GM18861 (cell line): ENCODE measurements around the gene E2F1.
"Not testable (repeated sequence)": the region's sequence is repeated elsewhere in the genome, so short reads cannot be mapped to it uniquely, and the experiment has no call there.

Experiments used
- ATAC-seq: cut with Tn5 transposase; IDR thresholded peaks from one replicate; pipeline ENCODE4 v1.9.1; 2021; ENCODE audit not compliant: unreplicated experiment

E2F1 gene

DNA sequence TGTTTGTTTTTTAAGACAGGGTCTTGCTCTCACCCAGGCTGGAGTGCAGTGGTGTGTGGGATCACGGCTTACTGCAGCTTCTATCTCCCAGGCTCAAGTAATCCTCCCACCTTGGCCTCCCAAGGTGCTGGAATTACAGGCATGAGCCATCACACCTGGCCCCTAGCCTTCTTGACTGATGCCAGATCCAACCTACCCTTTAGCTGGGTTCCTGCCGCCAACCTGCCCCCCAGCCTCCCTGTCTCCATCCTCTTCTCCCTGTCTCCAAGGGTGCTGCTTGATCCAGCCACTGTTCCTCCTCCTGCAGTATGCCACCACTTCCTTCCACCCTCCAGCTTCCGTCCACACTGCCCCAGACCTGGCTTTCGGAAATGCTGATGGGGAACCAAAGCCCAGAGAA lies 27.3 kb downstream of the E2F1 start:
- ATAC-seq = no peak

DNA sequence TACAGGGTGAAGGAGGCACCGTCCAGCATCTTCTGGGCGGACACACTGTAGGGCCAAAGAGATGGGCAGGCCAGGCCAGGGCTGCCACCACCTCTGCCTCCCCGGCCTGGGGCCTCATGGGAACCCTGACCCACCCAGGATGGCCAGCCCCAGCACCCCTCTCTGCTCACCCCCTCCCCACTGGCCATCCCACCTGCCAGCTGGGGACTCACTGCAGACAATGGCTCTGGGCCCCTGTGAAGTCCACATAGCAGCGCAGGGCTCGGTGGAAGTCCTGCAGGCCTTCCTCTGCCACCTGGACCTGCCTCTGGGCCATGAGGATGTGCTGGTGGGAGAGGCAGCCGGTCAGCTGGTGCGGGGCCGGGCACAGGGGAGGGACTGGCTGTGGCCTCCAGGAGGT lies 27.7 kb downstream of the E2F1 start:
- no peak for ATAC-seq

DNA sequence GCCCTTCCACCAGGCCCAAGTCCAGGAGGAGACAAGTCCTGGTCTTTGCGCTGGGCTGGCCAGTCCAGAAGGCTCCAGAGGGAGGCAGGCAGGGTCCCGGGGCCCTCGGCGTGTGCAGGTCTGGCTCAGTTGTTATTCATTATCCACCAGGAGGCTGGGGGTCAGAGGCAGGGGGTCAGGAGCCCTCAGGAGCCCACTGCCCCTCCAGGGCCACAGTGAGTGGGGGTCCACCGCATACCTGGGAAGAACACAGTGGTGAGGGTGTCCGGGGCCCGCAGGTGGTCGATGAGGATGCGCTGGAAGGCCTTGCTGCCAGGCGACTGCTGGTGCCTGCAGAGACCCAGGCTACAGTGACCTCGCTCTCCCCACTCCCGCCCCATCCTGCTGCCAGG lies 28.5 kb downstream of the E2F1 start:
- no peak for ATAC-seq

DNA sequence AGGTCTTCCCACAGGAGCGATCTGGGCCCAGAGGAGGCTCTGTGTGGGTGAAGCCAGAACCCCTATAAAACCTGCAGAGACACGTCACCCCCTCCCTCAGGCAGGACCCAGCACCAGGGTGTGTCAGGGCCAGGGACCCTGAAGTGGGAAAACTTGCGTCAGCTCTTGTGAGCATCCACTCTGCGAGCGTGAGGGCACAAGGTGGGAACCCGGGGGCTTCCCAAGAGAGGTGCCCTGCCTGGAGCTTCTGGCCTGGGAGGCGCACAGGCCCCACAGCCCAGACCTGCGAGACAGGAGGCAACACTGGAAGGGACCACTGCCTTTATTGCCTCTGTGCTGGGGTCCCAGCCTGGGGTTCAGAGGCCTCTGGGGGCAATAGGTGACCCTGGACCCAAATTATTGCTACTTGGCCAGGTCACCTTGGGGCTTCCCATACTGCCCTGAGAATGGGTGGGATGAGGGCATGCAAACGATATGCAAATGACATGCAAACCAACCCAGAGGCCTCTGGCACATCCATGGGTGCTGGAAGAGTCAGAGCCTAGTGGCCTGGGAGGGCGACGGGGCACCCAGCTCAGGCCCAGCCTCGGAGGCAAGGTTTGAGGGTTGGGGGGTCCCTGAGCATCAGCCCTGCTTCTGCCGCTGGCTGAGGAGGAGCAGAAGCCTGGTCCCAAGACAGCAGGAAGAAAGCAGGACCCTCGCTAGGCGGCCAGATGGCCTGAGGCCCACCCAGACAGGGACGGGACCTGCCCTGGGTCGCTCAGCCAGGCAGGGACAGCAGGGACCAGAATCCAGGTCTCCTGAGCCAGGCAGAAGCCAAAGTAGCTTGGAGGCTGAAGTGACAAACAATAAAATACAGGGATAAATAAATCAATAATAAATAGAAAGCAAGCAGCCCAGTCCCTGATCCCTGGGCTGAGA lies 29.1 kb downstream of the E2F1 start:
- ATAC-seq = no peak

- ATAC-seq = no peak
Measured at GRCh38 chr20:33656010-33656782, 30.0 kb downstream of the E2F1 start.

DNA sequence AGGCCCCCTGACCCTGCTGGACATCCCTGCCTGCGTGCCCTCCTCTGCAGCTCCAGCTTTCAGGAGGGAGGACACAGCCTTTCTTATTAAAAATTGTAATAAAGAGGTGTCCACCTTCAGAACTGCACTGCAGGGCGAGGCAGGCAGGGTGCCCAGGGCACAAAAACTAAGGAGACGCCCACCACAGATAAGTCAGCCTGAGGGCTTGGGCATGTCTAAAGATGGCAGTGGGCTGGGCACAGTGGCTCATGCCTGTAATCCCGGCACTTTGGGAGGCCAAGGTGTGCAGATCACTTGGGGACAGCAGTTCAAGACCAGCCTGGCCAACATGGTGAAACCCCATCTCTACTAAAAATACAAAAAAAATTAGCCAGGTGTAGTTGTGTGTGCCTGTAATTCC lies 31.0 kb downstream of the E2F1 start:
- ATAC-seq = no peak

- no peak for ATAC-seq
Measured at GRCh38 chr20:33654680-33655161, 31.5 kb downstream of the E2F1 start.

GRCh38 chr20:33653900-33654596 lies 32.1 kb downstream of the E2F1 start:
- ATAC-seq = no peak

DNA sequence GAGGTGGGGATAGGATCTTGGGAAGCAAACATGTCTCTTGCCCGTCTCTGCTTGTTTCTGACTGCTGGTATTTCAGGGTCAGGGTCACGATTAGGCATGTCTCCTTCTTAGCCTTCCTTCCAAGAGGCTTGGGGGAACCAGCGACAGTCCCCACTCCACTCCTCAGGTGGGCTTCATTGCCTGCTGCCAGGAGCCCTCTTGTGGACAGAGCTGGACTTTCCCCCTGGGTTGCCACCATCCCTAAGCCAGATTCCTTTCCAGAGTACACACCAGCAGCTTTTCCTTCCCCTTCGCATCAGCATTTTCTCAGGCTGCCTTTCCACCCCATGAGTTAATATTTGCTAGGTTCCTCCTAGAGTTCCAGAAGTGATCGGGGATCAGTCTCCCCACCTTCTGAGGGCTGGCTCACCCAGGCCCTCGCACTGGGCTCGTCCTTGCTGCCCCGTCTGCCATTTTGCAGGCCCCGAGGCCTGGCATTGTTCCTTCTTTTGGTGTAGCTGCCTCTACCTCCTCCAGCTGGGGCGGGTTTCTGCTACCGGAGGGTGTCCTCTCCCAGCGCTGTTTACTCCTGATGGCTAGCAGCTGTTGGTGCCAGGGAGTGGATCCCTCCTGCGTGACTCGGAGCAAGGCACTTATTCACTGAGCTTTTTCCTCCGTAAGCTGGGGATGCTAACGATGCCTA lies 32.8 kb downstream of the E2F1 start:
- ATAC-seq = no peak

GRCh38 chr20:33651562-33652048 lies 34.6 kb downstream of the E2F1 start:
- ATAC-seq = no peak

DNA sequence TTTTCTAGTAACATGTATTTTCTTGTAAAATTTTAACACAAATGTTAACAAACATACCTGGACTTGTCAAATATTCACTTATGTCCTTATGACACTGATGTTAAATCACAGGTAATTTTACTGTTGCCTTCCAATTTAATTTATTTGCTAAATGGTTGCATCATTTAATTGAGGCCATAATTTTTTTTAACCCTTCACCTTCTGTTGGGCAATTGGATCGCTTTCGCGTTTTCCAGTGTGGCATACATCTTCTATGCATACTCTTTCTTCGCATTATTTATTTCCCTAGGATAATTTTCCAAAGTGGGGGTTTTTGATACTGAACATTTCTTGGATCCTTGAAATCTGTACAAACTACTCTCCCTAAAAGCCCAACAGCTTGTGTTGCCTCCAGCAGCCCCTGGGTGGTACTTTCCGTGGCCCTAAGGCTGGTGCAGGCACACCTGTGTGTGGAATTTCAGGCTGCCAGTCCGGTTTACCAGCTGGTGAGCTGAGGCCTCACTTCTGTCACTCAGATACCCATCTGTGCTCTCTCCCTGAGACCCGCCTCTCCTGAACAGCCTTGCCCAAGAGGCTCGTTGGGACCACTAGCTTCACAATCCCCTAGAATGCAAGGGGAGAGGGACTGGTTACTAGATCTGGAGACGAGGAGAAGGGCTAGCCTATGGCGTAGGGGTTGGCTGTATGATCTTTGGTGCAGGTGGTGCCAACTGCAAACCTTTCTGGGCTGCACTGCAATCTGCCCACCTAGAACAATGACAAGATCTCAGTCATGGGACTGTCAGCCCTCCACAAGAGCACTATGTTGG lies 35.2 kb downstream of the E2F1 start:
- ATAC-seq = no peak

DNA sequence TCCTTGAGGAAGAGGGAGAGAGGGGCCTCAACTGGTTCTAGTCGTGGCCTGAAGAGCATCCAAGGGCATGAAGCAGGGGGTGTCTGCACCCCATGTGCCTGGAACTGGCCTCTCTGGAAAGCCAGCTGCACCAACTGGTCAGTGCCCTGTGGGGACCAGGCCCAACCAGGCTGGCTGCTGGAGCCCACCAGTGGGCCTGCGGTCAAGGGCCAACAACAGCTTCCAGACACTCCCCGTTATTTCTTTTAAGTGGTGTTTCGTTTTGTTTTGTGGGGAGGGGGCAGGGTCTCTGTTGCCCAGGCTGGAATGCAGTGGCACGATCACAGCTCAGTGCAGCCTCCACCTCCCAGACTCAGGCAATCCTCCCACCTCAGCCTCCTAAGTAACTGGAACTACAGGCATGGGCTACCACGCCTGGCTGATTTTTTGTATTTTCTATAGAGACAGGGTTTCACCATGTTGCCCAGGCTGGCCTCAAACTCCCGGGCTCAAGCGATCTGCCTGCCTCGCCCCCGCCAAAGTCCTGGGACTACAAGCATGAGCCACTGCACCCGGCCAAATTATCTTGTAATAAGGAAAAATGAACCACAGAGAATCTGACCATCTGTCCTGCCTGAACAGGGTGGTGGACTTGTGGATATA lies 36.0 kb downstream of the E2F1 start:
- ATAC-seq = no peak

DNA sequence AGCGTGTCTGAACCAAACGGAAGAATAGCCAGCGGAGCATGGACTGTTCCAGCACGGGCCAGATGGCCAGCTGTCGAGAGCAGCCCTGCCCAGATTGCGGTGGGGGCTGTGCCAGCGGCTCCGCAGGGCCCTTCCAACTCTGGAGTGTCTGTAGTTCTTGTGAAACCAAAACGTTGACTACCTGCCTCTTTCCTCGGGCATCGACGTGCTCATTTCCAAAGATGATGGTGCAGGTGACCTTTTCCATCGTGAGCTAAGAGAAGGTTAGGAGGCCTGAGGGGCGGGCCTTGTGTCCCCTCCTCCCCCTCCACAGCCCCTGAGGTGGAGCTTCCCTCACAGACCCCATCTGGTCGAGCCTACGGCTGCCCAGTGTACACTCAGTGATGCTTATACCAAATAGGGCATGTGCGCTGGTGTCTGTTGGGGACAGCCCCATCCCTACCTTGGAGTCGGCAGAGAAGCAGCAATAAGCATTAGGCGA lies 36.9 kb downstream of the E2F1 start:
- no peak for ATAC-seq

DNA sequence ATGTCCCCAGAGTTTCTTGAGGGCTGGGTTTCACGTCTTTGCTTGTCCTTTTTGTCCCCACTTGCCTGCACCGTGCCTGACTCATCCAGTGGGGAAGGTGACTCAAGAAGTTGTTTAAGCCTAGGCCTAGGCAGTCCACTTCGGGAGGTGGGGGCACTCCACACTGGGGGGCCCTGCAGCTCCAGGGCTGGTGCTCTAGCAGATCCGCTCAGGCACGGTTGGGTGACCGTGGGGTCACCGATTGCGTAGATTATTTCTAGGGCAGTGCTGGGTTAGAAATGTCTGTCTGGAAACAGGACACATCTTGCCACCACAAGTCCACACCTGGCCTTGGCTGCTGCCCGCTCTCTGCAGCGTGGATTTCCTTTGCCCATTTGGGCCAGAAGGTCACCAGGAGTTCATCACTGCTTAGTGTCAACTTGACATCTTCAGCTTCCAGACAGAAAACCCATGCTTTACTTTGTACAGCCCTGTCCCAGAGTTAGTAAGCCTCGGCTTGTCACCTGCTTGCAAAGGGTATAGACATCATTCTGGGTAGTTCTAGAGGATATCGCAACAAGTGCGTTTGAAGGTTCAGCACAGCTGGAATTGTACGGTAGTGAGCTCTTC lies 37.7 kb downstream of the E2F1 start:
- no peak for ATAC-seq

DNA sequence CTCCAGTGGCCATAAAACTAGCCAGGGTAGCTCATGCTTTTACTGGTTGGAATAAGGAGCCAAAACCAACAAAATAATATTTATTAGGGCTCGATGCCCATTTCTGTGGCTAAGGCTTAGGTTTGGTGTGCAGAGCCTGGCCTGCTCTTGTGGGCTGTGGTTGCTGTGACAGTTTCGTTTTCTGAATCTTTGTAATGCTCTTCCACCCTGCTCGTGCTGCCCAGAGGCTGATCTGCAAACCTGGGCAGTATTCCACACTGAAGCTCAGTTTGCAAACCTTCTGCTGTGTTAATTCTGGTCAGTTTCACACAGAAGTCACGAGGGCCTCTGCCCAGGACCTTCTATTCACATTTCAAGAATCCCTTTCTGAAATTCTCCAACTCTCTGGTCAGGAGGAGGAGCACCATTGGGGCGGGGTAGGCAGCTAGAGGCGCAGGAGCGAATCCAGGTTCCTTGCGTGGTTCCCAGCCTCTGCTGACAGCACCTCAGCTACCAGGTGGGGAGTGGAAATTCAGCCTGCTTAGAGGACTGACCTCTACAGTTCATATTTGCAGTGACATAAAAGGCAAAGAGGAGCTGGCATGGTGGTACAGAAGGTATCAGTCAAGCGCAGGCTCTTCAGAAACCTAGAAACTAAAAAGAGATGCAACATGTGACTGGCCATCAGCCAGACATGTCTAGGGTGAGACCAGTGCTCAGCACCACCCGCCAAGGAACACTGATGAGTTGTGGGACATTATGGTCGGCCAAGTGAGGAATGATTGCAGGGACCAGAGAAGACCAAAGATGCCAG lies 38.4 kb downstream of the E2F1 start:
- peak; percentile 42 for ATAC-seq

DNA sequence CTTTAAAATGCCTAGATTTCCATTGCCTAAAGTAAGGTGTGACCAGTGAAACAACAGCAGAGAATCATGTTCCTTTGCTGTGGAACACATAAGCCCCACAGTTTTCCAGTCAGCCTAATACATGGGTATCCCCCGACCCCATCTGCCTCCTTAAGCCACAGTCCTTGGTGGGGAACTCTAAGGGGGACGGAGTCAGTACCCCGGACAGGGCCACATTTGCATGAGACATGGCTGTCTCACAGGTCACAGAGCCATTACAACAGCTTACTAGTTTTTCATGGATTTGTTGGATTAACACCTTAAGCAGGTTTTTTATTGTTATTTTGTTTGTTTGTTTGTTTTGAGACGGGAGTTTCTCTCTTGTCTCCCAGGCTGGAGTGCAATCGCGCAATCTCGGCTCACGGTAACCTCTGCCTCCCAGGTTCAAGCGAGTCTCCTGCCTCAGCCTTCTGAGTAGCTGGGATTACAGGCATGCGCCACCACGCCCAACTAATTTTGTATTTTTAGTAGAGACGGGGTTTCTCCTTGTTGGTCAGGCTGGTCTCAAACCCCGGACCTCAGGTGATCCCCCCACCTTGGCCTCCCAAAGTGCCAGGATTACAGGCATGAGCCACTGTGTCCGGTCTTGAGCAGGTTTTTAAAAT lies 39.1 kb downstream of the E2F1 start:
- not testable (repeated sequence) for ATAC-seq

DNA sequence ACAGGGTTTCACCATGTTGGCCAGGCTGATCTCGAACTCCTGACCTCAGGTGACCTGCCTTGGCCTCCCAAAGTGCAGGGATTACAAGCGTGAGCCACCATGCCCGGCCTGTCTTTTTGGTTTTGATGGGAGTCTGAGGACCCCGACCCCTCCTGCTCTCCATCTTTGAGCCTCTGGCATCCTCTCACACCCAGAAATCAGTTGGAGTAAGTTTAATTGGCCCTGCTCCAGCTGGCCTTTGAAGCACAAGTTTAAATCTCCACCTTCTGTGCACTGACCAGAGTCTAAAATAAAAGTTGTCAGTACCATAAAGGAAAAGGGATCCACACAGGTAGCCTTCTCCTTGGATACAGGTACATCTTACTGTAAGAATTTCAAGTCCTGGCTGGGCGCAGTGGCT lies 40.0 kb downstream of the E2F1 start:
- ATAC-seq = no peak

- ATAC-seq = no peak
Measured at GRCh38 chr20:33645396-33645795, 40.8 kb downstream of the E2F1 start.
